ENCODE measurements around the gene PCDHGC5.

The PCDHGC5 gene

GRCh38 chr5:141534492-141535213, 45.8 kb downstream of the PCDHGC5 start:
- DNase-seq: no peak
